RWPE2 (cell line): Measurements from ENCODE around the gene TMEM256.
"Not testable (repeated sequence)": the region's sequence is repeated elsewhere in the genome, so short reads cannot be mapped to it uniquely, and the experiment has no call there.

ENCODE experiments used
- ATAC-seq: fragments of 200-7000 bp; cut with Tn5 transposase; 3 replicates; pipeline ENCODE4 v1.9.1; 2021; ENCODE audit warnings: low read depth
- DNase-seq: peaks from one replicate; pipeline ENCODE4 v3.0.0-alpha.2; 2020; ENCODE audit warnings: low spot score
- H3K27ac ChIP-seq: fragments of 450-650 bp; 2 replicates; pipeline ENCODE4 v1.5.1; 2017; ENCODE audit warnings: mild to moderate bottlenecking; ENCODE audit not compliant: poor library complexity, severe bottlenecking
- H3K27me3 ChIP-seq: fragments of 250-450 bp; sonication (Bioruptor Pico); 2 replicates; pipeline ENCODE4 v1.5.1; 2021; ENCODE audit warnings: mild to moderate bottlenecking, moderate library complexity; ENCODE audit not compliant: insufficient read depth, poor library complexity, severe bottlenecking
- H3K36me3 ChIP-seq: fragments of 250-450 bp; sonication (Bioruptor Pico); 2 replicates; pipeline ENCODE4 v1.5.1; 2020; ENCODE audit warnings: low read depth, mild to moderate bottlenecking, moderate library complexity
- H3K4me1 ChIP-seq: fragments of 250-450 bp; sonication (Bioruptor Pico); 2 replicates; pipeline ENCODE4 v1.5.1; 2021; ENCODE audit warnings: mild to moderate bottlenecking, moderate library complexity; ENCODE audit not compliant: insufficient read depth, poor library complexity, severe bottlenecking
- H3K4me3 ChIP-seq: fragments of 250-450 bp; sonication (Bioruptor Pico); 2 replicates; pipeline ENCODE4 v1.5.1; 2021; ENCODE audit warnings: mild to moderate bottlenecking, moderate library complexity; ENCODE audit not compliant: severe bottlenecking
- H3K9me3 ChIP-seq: fragments of 250-450 bp; sonication (Bioruptor Pico); 2 replicates; pipeline ENCODE4 v1.5.1; 2021; ENCODE audit warnings: mild to moderate bottlenecking, moderate library complexity; ENCODE audit not compliant: severe bottlenecking
- TF ChIP-seq, protein P1 (sequence below): fragments of 450-650 bp; IDR thresholded peaks from one replicate; pipeline ENCODE4 v1.5.1; 2017; ENCODE audit warnings: mild to moderate bottlenecking, moderate library complexity; ENCODE audit not compliant: poor library complexity, severe bottlenecking

The TMEM256 gene

DNA sequence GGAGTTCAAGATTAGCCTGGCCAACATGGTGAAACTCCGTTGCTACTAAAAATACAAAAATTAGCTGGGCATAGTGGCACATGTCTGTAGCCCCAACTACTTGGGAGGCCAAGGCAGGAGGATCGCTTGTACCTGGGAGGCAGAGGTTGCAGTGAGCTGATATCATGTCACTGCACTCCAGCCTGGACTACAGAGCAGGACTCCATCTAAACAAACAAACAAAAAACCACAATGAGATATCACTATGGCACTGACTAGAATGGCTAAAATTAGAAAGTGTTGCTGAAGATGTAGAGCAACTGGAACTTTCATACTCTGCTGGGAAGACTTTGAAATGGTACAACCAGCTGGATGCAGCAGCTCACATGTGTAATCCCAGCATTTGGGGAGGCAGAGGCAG, 29.5 kb downstream of the TMEM256 start:
- ATAC-seq (no peak), DNase-seq (no peak)
- H3K4me3 ChIP-seq: no peak overlapping the region
- TF ChIP-seq, protein P1, sequence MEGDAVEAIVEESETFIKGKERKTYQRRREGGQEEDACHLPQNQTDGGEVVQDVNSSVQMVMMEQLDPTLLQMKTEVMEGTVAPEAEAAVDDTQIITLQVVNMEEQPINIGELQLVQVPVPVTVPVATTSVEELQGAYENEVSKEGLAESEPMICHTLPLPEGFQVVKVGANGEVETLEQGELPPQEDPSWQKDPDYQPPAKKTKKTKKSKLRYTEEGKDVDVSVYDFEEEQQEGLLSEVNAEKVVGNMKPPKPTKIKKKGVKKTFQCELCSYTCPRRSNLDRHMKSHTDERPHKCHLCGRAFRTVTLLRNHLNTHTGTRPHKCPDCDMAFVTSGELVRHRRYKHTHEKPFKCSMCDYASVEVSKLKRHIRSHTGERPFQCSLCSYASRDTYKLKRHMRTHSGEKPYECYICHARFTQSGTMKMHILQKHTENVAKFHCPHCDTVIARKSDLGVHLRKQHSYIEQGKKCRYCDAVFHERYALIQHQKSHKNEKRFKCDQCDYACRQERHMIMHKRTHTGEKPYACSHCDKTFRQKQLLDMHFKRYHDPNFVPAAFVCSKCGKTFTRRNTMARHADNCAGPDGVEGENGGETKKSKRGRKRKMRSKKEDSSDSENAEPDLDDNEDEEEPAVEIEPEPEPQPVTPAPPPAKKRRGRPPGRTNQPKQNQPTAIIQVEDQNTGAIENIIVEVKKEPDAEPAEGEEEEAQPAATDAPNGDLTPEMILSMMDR: no peak
- no peaks in the 10 kb centered on the region for H3K27me3 ChIP-seq
- no peaks in the 10 kb centered on the region for H3K36me3 ChIP-seq
- no peaks in the 10 kb centered on the region for H3K9me3 ChIP-seq
- H3K4me1 ChIP-seq: no peaks in the 10 kb centered on the region
- H3K27ac ChIP-seq: no peak overlapping the region

DNA sequence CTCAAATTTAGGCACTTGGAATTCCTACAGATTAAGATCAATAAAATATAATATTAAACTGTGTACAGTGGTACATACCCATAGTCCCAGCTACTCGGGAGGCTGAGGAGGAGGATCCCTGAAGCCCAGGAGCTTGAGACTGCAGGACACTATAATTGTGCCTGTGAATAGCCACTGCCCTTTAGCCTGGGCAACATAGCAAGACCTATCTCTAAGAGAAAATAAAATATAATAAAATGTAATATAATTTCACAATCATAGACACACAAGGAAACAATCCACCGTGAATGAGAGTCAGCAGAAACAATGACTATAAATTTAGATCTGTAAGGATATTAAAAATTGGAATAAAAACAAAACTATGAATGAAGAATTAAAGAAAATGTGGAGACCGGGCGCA, 33.0 kb downstream of the TMEM256 start:
- Histone ChIP-seq H3K27ac (no peak overlapping the region), H3K4me3 (no peak overlapping the region), H3K36me3 (no peaks in the 10 kb centered on the region), H3K27me3 (no peaks in the 10 kb centered on the region), H3K9me3 (no peaks in the 10 kb centered on the region), H3K4me1 (no peaks in the 10 kb centered on the region)
- DNase-seq (no peak), ATAC-seq (no peak)
- TF ChIP-seq, protein P1: no peak

DNA sequence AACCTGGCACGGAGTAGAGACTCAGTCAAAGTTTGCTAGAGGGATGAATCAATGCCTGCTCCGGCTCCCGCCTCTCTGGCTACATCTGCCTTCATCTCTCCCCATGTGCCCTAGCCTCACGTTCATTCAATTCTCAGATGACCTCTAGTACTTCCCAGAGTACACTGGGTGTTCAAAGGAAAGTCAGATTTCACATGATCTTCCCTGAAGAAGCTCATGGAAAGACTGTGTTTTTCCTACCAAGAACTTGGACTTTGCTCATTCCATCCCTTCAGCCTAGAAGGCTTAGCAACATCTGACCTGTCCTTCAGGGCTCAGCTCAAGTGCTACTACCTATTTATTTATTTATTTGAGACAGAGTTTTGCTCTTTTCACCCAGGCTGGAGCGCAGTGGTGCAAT, 34.1 kb downstream of the TMEM256 start:
- Histone ChIP-seq H3K27me3 (no peaks in the 10 kb centered on the region), H3K4me1 (no peaks in the 10 kb centered on the region), H3K9me3 (no peaks in the 10 kb centered on the region), H3K4me3 (no peak overlapping the region), H3K27ac (no peak overlapping the region), H3K36me3 (no peaks in the 10 kb centered on the region)
- DNase-seq (no peak), ATAC-seq (no peak)
- TF ChIP-seq, protein P1: no peak

DNA sequence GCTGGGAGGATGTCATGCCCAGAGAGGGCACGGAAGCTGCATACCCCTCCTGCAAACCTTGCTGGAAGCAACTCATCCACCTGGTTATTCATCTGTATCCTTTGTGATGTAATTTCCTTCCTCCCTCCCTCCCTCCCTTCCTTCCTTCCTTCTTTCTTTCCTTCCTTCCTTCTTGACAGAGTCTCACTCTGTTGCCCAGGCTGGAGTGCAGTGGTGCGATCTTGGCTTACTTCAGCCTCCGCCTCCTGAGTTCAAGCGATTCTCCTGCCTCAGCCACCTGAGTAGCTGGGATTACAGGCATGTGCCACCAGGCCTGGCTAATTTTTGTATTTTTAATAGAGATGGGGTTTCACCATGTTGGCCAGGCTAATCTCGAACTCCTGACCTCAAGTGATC, 35.3 kb downstream of the TMEM256 start:
- H3K4me1 ChIP-seq, DNase-seq, H3K36me3 ChIP-seq, H3K4me3 ChIP-seq, ATAC-seq, H3K27me3 ChIP-seq, H3K27ac ChIP-seq, H3K9me3 ChIP-seq: not testable (repeated sequence)

DNA sequence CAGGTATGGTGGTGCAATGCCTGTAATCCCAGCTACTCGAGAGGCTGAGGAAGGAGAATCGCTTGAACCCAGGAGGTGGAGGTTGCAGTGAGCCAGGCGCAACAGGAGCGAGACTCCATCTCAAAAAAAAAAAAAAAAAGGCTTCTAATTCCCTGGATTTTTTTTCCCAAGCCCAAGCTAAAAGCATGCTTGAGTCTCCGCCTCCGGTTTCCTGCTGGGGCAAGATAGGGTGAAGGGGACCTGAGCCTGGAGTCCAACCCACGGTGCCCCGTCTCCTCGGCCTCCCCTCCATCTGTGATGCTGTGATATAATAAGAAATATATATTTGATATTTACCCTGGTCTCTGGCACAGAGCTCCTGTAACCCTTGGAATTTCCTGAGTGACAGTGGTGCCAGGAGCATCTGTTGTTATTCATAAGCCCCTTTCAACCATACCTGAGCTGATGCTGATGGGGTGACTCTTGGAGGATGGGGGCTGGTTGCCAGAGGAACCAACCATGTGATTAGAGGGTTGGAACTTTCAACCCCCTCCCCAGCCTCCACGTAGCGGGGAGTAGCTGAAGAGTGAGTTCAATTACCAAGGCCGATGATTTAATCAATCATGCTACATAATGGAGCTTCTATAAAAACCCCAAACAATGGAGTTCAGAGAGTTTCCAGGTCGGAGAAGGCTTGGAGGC, 35.8 kb downstream of the TMEM256 start:
- TF ChIP-seq, protein P1: no peak

More for the DNA sequence above, 35.8 kb downstream of the TMEM256 start:
- Histone ChIP-seq H3K4me3 (no peak overlapping the region), H3K4me1 (no peaks in the 10 kb centered on the region), H3K27me3 (no peaks in the 10 kb centered on the region), H3K27ac (no peak overlapping the region), H3K9me3 (no peaks in the 10 kb centered on the region), H3K36me3 (no peaks in the 10 kb centered on the region)
- DNase-seq: no peak
- ATAC-seq: no peak
